Activated naive CD4-positive, alpha-beta T cell treated with anti-CD3 and anti-CD28 coated beads for 36 hours (primary cell): ENCODE measurements around the gene TXNDC15. TPM values are rescaled to one million over a fixed set of nuclear protein-coding genes. Genes with fewer than 3 reads are reported as not detected.
"Not testable (repeated sequence)": the region's sequence is repeated elsewhere in the genome, so short reads cannot be mapped to it uniquely, and the experiment has no call there.

Experiments
- CTCF ChIA-PET: fragments of 350-600 bp; sonication (Branson Sonifier 250); formaldehyde crosslinking; loops from one replicate; lab custom pipeline; 2021; ENCODE audit warnings: antibody characterized with exemption; lab: Charles Lee
- DNase-seq: peaks from one replicate; pipeline ENCODE4 v3.0.0-alpha.2; 2020
- H3K27ac Mint-ChIP-seq: one replicate; pipeline ENCODE4 v1.8.0; 2021; ENCODE audit warnings: mild to moderate bottlenecking, mixed read lengths
- H3K27me3 Mint-ChIP-seq: one replicate; pipeline ENCODE4 v1.8.0; 2021; ENCODE audit warnings: low read depth, mixed read lengths
- H3K36me3 Mint-ChIP-seq: one replicate; pipeline ENCODE4 v1.8.0; 2021; ENCODE audit warnings: low read depth, mixed read lengths
- H3K4me1 Mint-ChIP-seq: one replicate; pipeline ENCODE4 v1.8.0; 2021; ENCODE audit warnings: low read depth, mixed read lengths
- H3K4me3 Mint-ChIP-seq: one replicate; pipeline ENCODE4 v1.8.0; 2021; ENCODE audit warnings: mild to moderate bottlenecking, moderate library complexity, mixed read lengths
- H3K9me3 Mint-ChIP-seq: one replicate; pipeline ENCODE4 v1.8.0; 2021; ENCODE audit warnings: mixed read lengths
- intact Hi-C: fragments of 100-400 bp; cut with micrococcal nuclease; formaldehyde crosslinking; loops from one replicate; pipeline ENCODE4 v1.15.1; 2023
- total RNA-seq, 2 experiments: library from RNA; stranded (reverse); gene quantifications; one replicate each; pipeline ENCODE4 v1.2.3, GENCODE V29; 2021

Gene TXNDC15
- total RNA-seq, 2 experiments from 2014 or later, result 19.8 to 20.9 TPM

DNA sequence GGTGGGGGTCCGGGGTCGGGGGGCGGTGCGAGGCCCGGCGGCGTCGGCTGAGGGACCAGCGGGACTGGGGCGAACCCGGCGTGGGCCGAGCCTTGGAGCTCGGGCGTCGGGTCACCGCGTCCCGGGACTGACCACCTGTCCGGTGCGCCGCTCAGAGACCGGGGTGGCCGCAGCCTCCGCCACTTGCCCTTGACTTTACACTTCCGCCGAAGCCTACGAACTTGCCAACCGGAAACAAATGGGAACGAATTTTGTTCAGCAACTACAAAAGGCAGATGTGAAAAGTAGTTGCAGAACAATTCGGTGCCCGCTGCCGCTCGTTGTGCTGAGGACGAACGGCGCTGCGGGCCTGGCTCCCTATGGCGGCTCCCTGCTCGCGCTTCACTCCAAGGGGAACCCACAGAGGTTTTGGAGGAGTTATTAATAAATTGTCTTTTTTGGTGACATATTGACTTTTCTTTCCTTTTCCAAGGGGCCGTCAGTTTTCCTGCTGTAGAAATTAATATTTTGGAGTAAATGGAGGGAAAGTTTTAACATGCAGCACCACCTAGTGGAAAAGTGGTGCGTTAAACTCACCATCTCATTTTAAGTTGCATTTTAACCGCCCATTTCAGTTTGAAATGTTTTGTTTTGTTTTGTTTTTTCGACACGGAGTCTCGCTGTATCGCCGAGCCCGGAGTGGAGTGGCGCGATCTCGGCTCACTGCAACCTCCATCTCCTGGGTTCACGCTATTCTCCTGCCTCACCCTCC, 31.2 kb downstream of the TXNDC15 start:
- peak; percentile 65 for DNase-seq
- CTCF ChIA-PET, result interaction anchor here (0.6 to 3.1 kb wide), 24 partner anchors 8 to 756 kb away, joined by 3 to 16 read pairs (median 5); partner anchors contain the start of genes C5orf24, CAMLG, DDX46 and TXNDC15
- Mint-ChIP-seq H3K9me3 (no peaks in the 10 kb centered on the region), H3K4me1 (peaks cover 17% of the 10 kb centered on the region), H3K36me3 (peaks cover 3% of the 10 kb centered on the region), H3K27me3 (no peaks in the 10 kb centered on the region), H3K4me3 (peak overlapping the region; percentile 98), H3K27ac (peak overlapping the region; percentile 99)
- intact Hi-C loops, result loop anchor here (1.0 to 10.0 kb wide), 14 partner anchors 15 to 728 kb away; partner anchors contain the start of genes C5orf24, CAMLG, DDX46 and JADE2

GRCh38 chr5:134906811-134907210, 32.6 kb downstream of the TXNDC15 start:
- intact Hi-C loops, result loop anchor here (5.0 to 10.0 kb wide), 2 partner anchors 425 to 682 kb away; partner anchors contain the start of gene PPP2CA
- Mint-ChIP-seq H3K27ac (peak overlapping the region; percentile 74), H3K36me3 (peaks cover 7% of the 10 kb centered on the region)

DNA sequence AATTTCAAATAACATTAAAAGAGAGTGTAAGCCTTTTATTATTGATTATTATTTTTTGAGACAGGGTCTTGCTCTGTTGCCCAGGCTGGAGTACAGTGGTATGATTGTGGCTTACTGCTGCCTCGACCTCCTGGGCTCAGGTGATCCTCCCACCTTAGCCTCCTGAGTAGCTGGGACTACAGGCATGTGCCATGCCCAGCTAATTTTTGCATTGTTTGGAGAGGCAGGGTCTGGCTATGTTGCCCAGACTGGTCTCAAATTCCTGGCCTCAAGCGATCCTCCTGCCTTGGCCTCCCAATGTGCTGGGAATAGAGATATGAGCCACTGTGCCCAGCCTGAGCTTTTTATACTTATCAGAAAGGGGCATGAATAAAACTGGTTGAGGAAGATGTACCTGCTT, 36.6 kb downstream of the TXNDC15 start:
- DNase-seq, H3K27ac Mint-ChIP-seq, H3K9me3 Mint-ChIP-seq, intact Hi-C loops, H3K36me3 Mint-ChIP-seq, H3K4me3 Mint-ChIP-seq, H3K27me3 Mint-ChIP-seq, H3K4me1 Mint-ChIP-seq: not testable (repeated sequence)
- CTCF ChIA-PET, result interaction anchor here (0.7 kb wide), 1 partner anchor 607 kb away, joined by 3 read pairs; no protein-coding TSS in a partner anchor

More at GRCh38 chr5:134906811-134907210, 32.6 kb downstream of the TXNDC15 start:
- CTCF ChIA-PET, result interaction anchor here (0.7 to 3.1 kb wide), 3 partner anchors 10 to 1041 kb away, joined by 4 to 13 read pairs (median 4); partner anchors contain the start of gene C5orf24
- no peaks in the 10 kb centered on the region for H3K9me3 Mint-ChIP-seq
- no peaks in the 10 kb centered on the region for H3K27me3 Mint-ChIP-seq
- peaks cover 17% of the 10 kb centered on the region for H3K4me1 Mint-ChIP-seq
- no peak overlapping the region for H3K4me3 Mint-ChIP-seq
- no peak for DNase-seq

- H3K27me3 Mint-ChIP-seq, result no peaks in the 10 kb centered on the region
- no peak overlapping the region for H3K4me3 Mint-ChIP-seq
- no peaks in the 10 kb centered on the region for H3K9me3 Mint-ChIP-seq
- no peak overlapping the region for H3K27ac Mint-ChIP-seq
- peaks cover 3% of the 10 kb centered on the region for H3K4me1 Mint-ChIP-seq
- CTCF ChIA-PET, result no interaction called here
- intact Hi-C loops, result no loop called here
- H3K36me3 Mint-ChIP-seq, result peaks cover 9% of the 10 kb centered on the region
- no peak for DNase-seq
Observed at GRCh38 chr5:134911285-134912206, 37.4 kb downstream of the TXNDC15 start.

- no peaks in the 10 kb centered on the region for H3K9me3 Mint-ChIP-seq
- H3K4me1 Mint-ChIP-seq, result no peaks in the 10 kb centered on the region
- no peak overlapping the region for H3K27ac Mint-ChIP-seq
- intact Hi-C loops, result no loop called here
- no peaks in the 10 kb centered on the region for H3K27me3 Mint-ChIP-seq
- no peak for DNase-seq
- H3K4me3 Mint-ChIP-seq, result no peak overlapping the region
- peaks cover 9% of the 10 kb centered on the region for H3K36me3 Mint-ChIP-seq
- CTCF ChIA-PET, result interaction anchor here (0.8 kb wide), 1 partner anchor 9 kb away, joined by 3 read pairs; the partner anchor contains the start of gene PCBD2
Observed at GRCh38 chr5:134913254-134913653, 39.1 kb downstream of the TXNDC15 start.

DNA sequence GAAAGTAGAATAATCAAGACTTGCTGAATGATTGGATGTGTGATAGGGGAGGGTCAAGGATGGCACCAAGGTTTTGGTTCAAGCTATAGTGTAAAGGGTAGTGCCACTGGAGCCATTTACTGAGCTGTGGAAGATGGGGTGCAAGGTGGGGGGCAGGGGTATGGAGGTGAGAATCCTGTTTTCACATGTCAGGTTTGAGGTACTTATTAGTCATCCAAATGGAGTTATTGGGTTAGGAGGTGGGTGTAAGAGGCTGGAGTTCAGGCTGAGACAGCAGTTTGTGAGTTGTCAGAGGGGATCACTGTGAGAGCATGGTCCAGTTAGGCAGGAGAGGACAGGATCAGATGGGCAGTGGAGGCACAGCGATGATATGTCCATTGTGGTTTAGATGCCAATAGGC, 39.6 kb downstream of the TXNDC15 start:
- no peak for DNase-seq
- intact Hi-C loops, result no loop called here
- Mint-ChIP-seq H3K9me3 (no peaks in the 10 kb centered on the region), H3K36me3 (peaks cover 9% of the 10 kb centered on the region), H3K4me1 (peaks cover 2% of the 10 kb centered on the region), H3K4me3 (no peak overlapping the region), H3K27me3 (no peaks in the 10 kb centered on the region), H3K27ac (no peak overlapping the region)
- CTCF ChIA-PET, result interaction anchor here (0.6 to 0.8 kb wide), 4 partner anchors 9 to 951 kb away, joined by 3 to 5 read pairs (median 3); partner anchors contain the start of genes CAMLG and PCBD2

DNA sequence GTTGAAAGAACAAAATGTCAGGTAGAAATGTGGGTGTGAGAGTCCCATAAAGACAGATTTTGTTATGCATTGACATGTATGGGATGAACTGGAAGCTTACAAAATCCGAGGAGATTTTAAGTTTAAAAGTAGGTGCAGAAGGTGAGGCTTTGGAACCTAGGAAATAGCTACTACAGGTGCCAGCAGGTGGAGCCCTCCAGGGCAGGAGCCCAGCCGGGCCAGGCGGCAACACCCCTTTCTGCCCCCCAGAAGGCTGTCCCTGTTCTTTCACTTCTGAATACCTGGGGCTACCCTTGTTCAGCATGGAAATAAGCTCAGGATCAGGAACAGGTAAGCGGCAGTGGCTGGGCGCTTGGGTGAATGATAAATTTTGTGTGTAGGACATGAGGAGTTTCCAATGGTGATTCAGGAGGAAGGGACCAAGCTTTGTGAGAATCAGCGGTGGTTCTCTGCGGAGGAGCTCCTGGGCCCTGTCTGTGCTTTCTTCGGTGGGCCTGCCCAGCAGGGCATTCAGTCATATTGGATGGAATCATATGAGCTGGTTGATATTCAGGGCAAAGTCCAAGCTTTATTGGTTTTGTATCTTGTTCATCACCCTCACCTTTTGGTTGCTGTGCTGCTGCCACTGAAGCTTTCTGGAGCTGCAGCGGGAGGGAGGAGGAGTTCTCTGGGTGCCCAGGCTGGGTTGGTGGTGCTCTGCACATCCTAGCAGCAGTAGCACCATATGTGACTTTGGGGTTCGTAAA, 43.1 kb downstream of the TXNDC15 start:
- no peak overlapping the region for H3K27ac Mint-ChIP-seq
- no peak for DNase-seq
- H3K4me3 Mint-ChIP-seq, result no peak overlapping the region
- intact Hi-C loops, result loop anchor here (1.0 kb wide), 1 partner anchor 274 kb away; no protein-coding TSS in a partner anchor
- H3K36me3 Mint-ChIP-seq, result peaks cover 16% of the 10 kb centered on the region
- peaks cover 12% of the 10 kb centered on the region for H3K4me1 Mint-ChIP-seq
- H3K27me3 Mint-ChIP-seq, result no peaks in the 10 kb centered on the region
- H3K9me3 Mint-ChIP-seq, result no peaks in the 10 kb centered on the region
- CTCF ChIA-PET, result interaction anchor here (1.0 to 2.2 kb wide), 6 partner anchors 10 to 276 kb away, joined by 3 to 8 read pairs (median 4); no protein-coding TSS in a partner anchor

- Mint-ChIP-seq H3K9me3 (no peaks in the 10 kb centered on the region), H3K27me3 (no peaks in the 10 kb centered on the region), H3K27ac (no peak overlapping the region), H3K4me1 (peaks cover 12% of the 10 kb centered on the region), H3K4me3 (no peak overlapping the region), H3K36me3 (peaks cover 18% of the 10 kb centered on the region)
- no peak for DNase-seq
- CTCF ChIA-PET, result no interaction called here
- intact Hi-C loops, result no loop called here
Observed at GRCh38 chr5:134918861-134919260, 44.7 kb downstream of the TXNDC15 start.

DNA sequence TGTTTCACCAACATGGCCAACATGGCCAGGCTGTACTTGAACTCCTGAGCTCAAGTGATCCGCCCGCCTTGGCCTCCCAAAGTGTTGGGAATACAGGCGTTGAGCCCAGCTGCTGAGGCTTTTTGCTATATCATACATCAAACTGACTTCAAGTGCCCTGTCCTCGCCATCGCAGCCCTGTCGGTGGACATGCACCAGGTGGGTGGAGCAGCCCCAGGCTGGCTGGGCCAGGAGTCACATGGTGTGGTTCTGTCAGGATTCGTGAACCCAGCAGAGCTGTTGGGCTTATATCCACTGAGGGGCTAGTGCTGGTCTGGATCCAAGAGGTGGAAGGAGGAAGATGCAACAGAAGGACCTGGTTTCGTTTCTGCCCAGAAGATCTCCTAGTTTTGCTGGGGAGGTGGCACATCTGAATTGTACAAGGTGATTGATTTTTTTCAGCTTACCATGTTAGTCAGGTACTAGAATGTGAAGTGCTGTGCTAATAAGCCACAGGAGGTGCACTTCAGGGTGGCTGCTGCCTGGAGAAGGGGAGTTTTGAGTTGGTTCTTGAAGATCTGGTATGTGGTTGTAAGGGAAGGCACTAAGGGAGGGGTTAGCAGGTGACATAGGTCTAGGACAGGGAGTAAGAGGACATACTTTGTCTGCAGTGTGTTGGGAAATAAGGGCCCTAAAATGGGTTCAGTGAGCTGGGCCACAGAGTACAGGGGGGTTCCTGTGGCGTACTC, 46.8 kb downstream of the TXNDC15 start:
- intact Hi-C loops, result loop anchor here (1.0 to 5.0 kb wide), 3 partner anchors 16 to 111 kb away; partner anchors contain the start of genes PCBD2 and PITX1
- Mint-ChIP-seq H3K27me3 (no peaks in the 10 kb centered on the region), H3K4me3 (no peak overlapping the region), H3K9me3 (no peaks in the 10 kb centered on the region), H3K36me3 (peaks cover 14% of the 10 kb centered on the region), H3K4me1 (peaks cover 12% of the 10 kb centered on the region), H3K27ac (no peak overlapping the region)
- CTCF ChIA-PET, result interaction anchor here (0.6 kb wide), 1 partner anchor 253 kb away, joined by 5 read pairs; no protein-coding TSS in a partner anchor
- DNase-seq, result no peak

DNA sequence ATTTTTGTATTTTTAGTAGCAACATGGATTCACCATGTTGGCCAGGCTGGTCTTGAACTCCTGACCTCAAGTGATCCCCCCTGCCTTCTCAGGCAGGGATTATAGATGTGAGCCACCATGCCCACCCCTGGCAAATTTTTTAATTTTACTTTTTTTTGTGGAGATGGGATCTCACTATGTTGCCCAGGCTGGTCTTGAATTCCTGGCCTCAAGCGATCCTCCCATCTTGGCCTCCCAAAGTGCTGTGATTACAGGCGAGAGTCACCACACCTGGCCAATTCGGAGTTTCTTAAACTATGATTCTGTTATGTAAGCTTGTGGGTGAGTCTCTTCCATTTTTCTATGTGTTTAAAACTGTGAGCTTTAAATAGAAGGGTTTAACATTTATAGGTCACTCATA, 58.3 kb downstream of the TXNDC15 start:
- no peak overlapping the region for H3K4me3 Mint-ChIP-seq
- intact Hi-C loops, result no loop called here
- H3K36me3 Mint-ChIP-seq, result peaks cover 3% of the 10 kb centered on the region
- no peak overlapping the region for H3K27ac Mint-ChIP-seq
- H3K9me3 Mint-ChIP-seq, result no peaks in the 10 kb centered on the region
- H3K4me1 Mint-ChIP-seq, result no peaks in the 10 kb centered on the region
- CTCF ChIA-PET, result interaction anchor here (1.3 kb wide), 1 partner anchor 259 kb away, joined by 3 read pairs; no protein-coding TSS in a partner anchor
- no peaks in the 10 kb centered on the region for H3K27me3 Mint-ChIP-seq
- no peak for DNase-seq

DNA sequence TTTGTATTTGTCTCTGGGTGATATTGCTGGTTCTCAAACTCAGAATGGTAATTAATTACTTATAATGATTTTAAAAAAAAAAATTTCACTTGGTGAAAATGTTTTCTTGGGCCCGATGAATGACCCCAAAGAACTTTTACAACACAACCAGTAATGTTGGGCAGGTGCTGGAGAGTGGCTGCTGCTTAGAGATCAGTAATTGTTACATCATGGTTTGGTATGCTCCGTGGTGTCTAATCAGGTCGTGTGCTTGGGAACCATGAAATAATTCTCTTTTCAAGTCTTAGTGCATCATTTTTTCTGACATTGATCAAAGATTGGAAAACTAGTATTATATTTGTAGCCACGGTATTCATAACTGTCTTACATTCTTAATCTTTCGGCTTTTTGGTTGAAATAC, 60.0 kb downstream of the TXNDC15 start:
- H3K4me1 Mint-ChIP-seq, result no peaks in the 10 kb centered on the region
- DNase-seq, result no peak
- H3K4me3 Mint-ChIP-seq, result no peak overlapping the region
- no peaks in the 10 kb centered on the region for H3K9me3 Mint-ChIP-seq
- no peaks in the 10 kb centered on the region for H3K27me3 Mint-ChIP-seq
- intact Hi-C loops, result no loop called here
- H3K36me3 Mint-ChIP-seq, result peaks cover 7% of the 10 kb centered on the region
- no peak overlapping the region for H3K27ac Mint-ChIP-seq
- CTCF ChIA-PET, result no interaction called here
